MCF 10A (cell line): ENCODE results near the gene MOCOS. TPM values are rescaled to one million over a fixed set of nuclear protein-coding genes. Genes with fewer than 3 reads are reported as not detected.
A peak's percentile ranks its signal among the peaks of the same experiment; 100 is the strongest.

Experiments
- BruUV-seq: library from RNA; stranded (reverse); fragments of 400-500 nt; replicated peaks from 2 replicates; lab custom pipeline; 2021; lab: Mats Ljungman, UMichigan
- CTCF ChIA-PET: fragments of 300-600 bp; sonication (Branson Sonifier 250); formaldehyde crosslinking; extraction: SDS; loops from one replicate; lab custom pipeline; 2021; ENCODE audit warnings: antibody characterized with exemption, inconsistent platforms; lab: Yijun Ruan, JAX
- POLR2A ChIA-PET: fragments of 300-600, 350-650 bp; sonication (Branson Sonifier 250); formaldehyde crosslinking; extraction: SDS; loops from one replicate; lab custom pipeline; 2020; ENCODE audit warnings: antibody characterized with exemption, inconsistent platforms; lab: Yijun Ruan, JAX
- DNase-seq: peaks from one replicate; pipeline ENCODE4 v3.0.0-alpha.2; 2018; ENCODE audit not compliant: unreplicated experiment
- H3K27ac Mint-ChIP-seq: one replicate; pipeline ENCODE4 v1.8.0; 2022; ENCODE audit warnings: mild to moderate bottlenecking, low read depth, mixed read lengths; ENCODE audit not compliant: unreplicated experiment
- H3K27me3 Mint-ChIP-seq: one replicate; pipeline ENCODE4 v1.8.0; 2022; ENCODE audit warnings: mixed read lengths; ENCODE audit not compliant: insufficient read depth, unreplicated experiment
- H3K36me3 Mint-ChIP-seq: one replicate; pipeline ENCODE4 v1.8.0; 2022; ENCODE audit warnings: mild to moderate bottlenecking, moderate library complexity, mixed read lengths; ENCODE audit not compliant: insufficient read depth, unreplicated experiment
- H3K4me1 Mint-ChIP-seq: one replicate; pipeline ENCODE4 v1.8.0; 2022; ENCODE audit warnings: mixed read lengths; ENCODE audit not compliant: insufficient read depth, unreplicated experiment
- H3K4me3 Mint-ChIP-seq: one replicate; pipeline ENCODE4 v1.8.0; 2022; ENCODE audit warnings: mild to moderate bottlenecking, moderate library complexity, mixed read lengths; ENCODE audit not compliant: unreplicated experiment
- H3K9me3 Mint-ChIP-seq: one replicate; pipeline ENCODE4 v1.8.0; 2022; ENCODE audit warnings: mixed read lengths; ENCODE audit not compliant: unreplicated experiment
- CTCF ChIP-seq: fragments of 200-600 bp; IDR thresholded peaks from one replicate; pipeline ENCODE4 v1.8.0; 2022; ENCODE audit warnings: antibody characterized with exemption, mild to moderate bottlenecking; ENCODE audit not compliant: unreplicated experiment
- intact Hi-C: fragments of 100-400 bp; cut with micrococcal nuclease; formaldehyde crosslinking; loops from 2 replicates; pipeline ENCODE4 v1.14.1; 2022
- total RNA-seq: library from RNA; stranded (reverse); gene quantifications from 2 replicates; pipeline ENCODE4 v1.2.3, GENCODE V29; 2022

Gene MOCOS
- total RNA-seq, 1 experiment from 2014 or later = 81.1 TPM

DNA sequence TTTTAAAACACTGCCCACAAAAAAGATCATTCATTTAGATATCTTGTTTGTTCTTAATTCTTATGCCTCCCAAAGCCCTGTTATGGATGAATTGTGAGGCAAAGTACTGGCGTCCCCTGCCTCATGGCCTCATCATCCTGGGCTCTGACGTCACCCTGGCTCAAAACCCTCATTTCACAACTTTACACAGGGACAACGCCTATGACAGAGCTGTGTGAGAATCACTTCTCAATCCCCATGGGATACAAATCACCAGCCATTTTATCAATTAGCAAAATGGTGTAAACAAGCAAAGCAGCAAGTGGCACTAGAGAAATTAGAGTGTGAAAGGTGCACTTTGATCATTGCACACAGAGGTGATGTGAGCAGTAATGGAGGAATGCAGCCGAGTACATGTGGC is 126.8 kb downstream of the MOCOS start:
- H3K4me3 Mint-ChIP-seq = no peak overlapping the region
- peak; percentile 79 for DNase-seq
- peak overlapping the region; percentile 81 for H3K27ac Mint-ChIP-seq
- intact Hi-C loops = no loop called here
- H3K4me1 Mint-ChIP-seq = peaks cover 53% of the 10 kb centered on the region
- BruUV-seq = no TSS peak
- TF ChIP-seq CTCF = no peak
- ChIA-PET CTCF (interaction anchor here (0.8 to 1.6 kb wide), 3 partner anchors 17 to 218 kb away, joined by 3 to 4 read pairs (median 3); no protein-coding TSS in a partner anchor), POLR2A (interaction anchor here (1.1 to 2.1 kb wide), 5 partner anchors 10 to 247 kb away, joined by 3 to 11 read pairs (median 5); partner anchors contain the start of genes FHOD3 and RPRD1A)
- H3K27me3 Mint-ChIP-seq = no peaks in the 10 kb centered on the region
- peaks cover 4% of the 10 kb centered on the region for H3K9me3 Mint-ChIP-seq
- no peaks in the 10 kb centered on the region for H3K36me3 Mint-ChIP-seq

DNA sequence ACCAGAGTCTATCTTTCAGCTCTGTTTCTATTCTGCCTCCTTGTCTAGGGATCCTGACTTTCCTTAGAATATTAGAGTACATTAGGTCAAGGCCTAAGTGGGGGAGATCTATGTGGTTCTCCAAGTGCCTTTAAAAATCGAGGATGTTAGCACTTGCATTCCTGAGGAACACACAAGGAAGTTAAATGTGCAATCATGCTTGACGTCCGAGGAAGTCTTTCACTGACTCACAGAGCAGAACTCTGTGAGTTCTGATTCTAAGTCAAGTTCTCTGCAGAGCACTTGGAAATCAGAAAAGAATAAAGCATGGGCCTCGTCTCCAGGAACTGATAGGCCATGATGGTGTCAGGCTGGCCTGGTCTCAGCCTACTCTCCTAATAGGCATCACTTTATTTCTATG is 127.5 kb downstream of the MOCOS start:
- Mint-ChIP-seq H3K9me3 (peaks cover 8% of the 10 kb centered on the region), H3K4me3 (no peak overlapping the region), H3K27ac (peak overlapping the region; percentile 81), H3K27me3 (no peaks in the 10 kb centered on the region), H3K4me1 (peaks cover 47% of the 10 kb centered on the region), H3K36me3 (no peaks in the 10 kb centered on the region)
- CTCF ChIA-PET = interaction anchor here (0.8 to 1.6 kb wide), 3 partner anchors 18 to 219 kb away, joined by 3 to 4 read pairs (median 3); no protein-coding TSS in a partner anchor
- no TSS peak for BruUV-seq
- POLR2A ChIA-PET = interaction anchor here (0.6 to 2.1 kb wide), 9 partner anchors 9 to 248 kb away, joined by 3 to 11 read pairs (median 4); partner anchors contain the start of genes FHOD3 and RPRD1A
- TF ChIP-seq CTCF = no peak
- DNase-seq = peak; percentile 61
- intact Hi-C loops = no loop called here

DNA sequence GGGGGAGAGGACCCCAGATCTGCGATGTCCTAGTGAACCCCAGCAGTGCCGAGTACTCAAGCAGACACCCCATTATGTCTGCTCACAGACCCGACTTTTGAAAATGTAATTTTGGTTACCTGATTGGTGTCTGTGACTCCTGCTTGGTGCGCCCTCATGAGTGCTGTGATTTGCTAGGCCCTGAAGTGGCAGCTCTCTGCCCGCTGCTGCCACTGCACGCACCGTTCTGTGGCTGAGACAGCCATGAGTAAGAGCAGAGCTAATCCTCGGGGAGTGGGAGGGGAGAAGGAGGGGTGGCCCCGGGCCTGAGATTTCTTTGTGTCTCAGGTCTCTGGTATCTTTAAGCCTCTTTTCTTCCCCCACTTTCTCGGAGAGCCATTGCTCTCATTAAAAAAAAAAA is 128.4 kb downstream of the MOCOS start:
- no peaks in the 10 kb centered on the region for H3K36me3 Mint-ChIP-seq
- POLR2A ChIA-PET = interaction anchor here (0.6 to 2.1 kb wide), 12 partner anchors 8 to 1448 kb away, joined by 3 to 11 read pairs (median 4); partner anchors contain the start of genes FHOD3 and RPRD1A
- peak overlapping the region; percentile 81 for H3K27ac Mint-ChIP-seq
- peaks cover 8% of the 10 kb centered on the region for H3K9me3 Mint-ChIP-seq
- CTCF ChIA-PET = interaction anchor here (0.6 to 1.6 kb wide), 4 partner anchors 12 to 377 kb away, joined by 3 to 4 read pairs (median 3); no protein-coding TSS in a partner anchor
- H3K4me3 Mint-ChIP-seq = no peak overlapping the region
- intact Hi-C loops = no loop called here
- DNase-seq = peak; percentile 81
- no peak for TF ChIP-seq CTCF
- no peaks in the 10 kb centered on the region for H3K27me3 Mint-ChIP-seq
- peaks cover 39% of the 10 kb centered on the region for H3K4me1 Mint-ChIP-seq
- no TSS peak for BruUV-seq

- peaks cover 8% of the 10 kb centered on the region for H3K9me3 Mint-ChIP-seq
- CTCF ChIA-PET = interaction anchor here (0.6 to 1.2 kb wide), 3 partner anchors 11 to 376 kb away, joined by 3 read pairs; no protein-coding TSS in a partner anchor
- no TSS peak for BruUV-seq
These were observed 128.9 kb downstream of the MOCOS start for GRCh38 chr18:36316246-36316645.

More at GRCh38 chr18:36316246-36316645, 128.9 kb downstream of the MOCOS start:
- intact Hi-C loops = no loop called here
- Mint-ChIP-seq H3K27me3 (no peaks in the 10 kb centered on the region), H3K4me3 (no peak overlapping the region), H3K4me1 (peaks cover 39% of the 10 kb centered on the region), H3K36me3 (no peaks in the 10 kb centered on the region), H3K27ac (peak overlapping the region; percentile 81)
- peak; percentile 42 for DNase-seq
- POLR2A ChIA-PET = interaction anchor here (0.6 to 2.1 kb wide), 11 partner anchors 7 to 1448 kb away, joined by 3 to 11 read pairs (median 4); partner anchors contain the start of genes FHOD3 and RPRD1A
- no peak for TF ChIP-seq CTCF
